Pancreas (tissue), 10 donors: Measurements from ENCODE around the gene AGER. TPM values are rescaled to one million over a fixed set of nuclear protein-coding genes. Genes with fewer than 3 reads are reported as not detected.

Experiments used
- ATAC-seq, 4 donors: fragments of 200-7000 bp; cut with Tn5 transposase; one replicate each; pipeline versions ENCODE4 v1.8.0 to v1.9.1; 2020; ENCODE audit warnings: mild to moderate bottlenecking in 4 of 4, moderate library complexity in 4 of 4
- DNase-seq, 6 donors: peaks; one replicate each; pipeline ENCODE4 v3.0.0-alpha.2; 2020
- FAIRE-seq: peaks from 2 replicates; lab custom pipeline; 2012; peaks lifted over from hg19 to GRCh38; lab: Jason Lieb, UNC
- H3K27ac ChIP-seq, 4 donors: fragments of 200-600 bp; sonication (generic); 1 replicate in 3 of 4; 2 replicates in 1 of 4; pipeline versions ENCODE4 v1.5.0 to v1.8.0; 2020
- H3K27me3 ChIP-seq, 4 donors: fragments of 200-600 bp; one replicate each; pipeline ENCODE4 v1.8.0; 2021
- H3K36me3 ChIP-seq, 3 donors: fragments of 200-600 bp; sonication (generic) in 1 of 3; one replicate each; pipeline versions ENCODE4 v1.5.0 to v1.8.0; 2020 to 2021
- H3K4me1 ChIP-seq, 3 donors: fragments of 200-600 bp; one replicate each; pipeline ENCODE4 v1.8.0; 2021
- H3K4me3 ChIP-seq, 4 donors: fragments of 200-600 bp; sonication (generic) in 2 of 4; one replicate each; pipeline versions ENCODE4 v1.5.0 to v1.8.0; 2020 to 2021
- H3K9me3 ChIP-seq, 4 donors: fragments of 200-600 bp; one replicate each; pipeline ENCODE4 v1.8.0; 2021
- CTCF ChIP-seq, 4 donors: fragments of 200-600 bp; sonication (generic) in 3 of 4; IDR thresholded peaks; one replicate each; pipeline versions ENCODE4 v1.5.0 to v1.8.0; 2021; ENCODE audit warnings: antibody characterized with exemption in 4 of 4
- WGBS, 2 donors: extraction: QIAGEN DNeasy Blood & Tissue Kit; methylation state at CpG; one replicate each; pipeline ENCODE4 v1.1.7; 2013; 5-methylcytosine and 5-hydroxymethylcytosine counted together
- intact Hi-C, 3 donors: fragments of 100-400 bp; cut with DNase I; formaldehyde crosslinking; loops; one replicate each; pipeline versions ENCODE4 v1.11.1 to v1.14.2; 2022
- polyA plus RNA-seq, 2 donors: library from polyadenylated mRNA; stranded (reverse); fragments of 200-250 nt; gene quantifications; one replicate each; pipeline ENCODE4 v1.2.3, GENCODE V29; 2013
- total RNA-seq, 6 donors: library from RNA; stranded (reverse); fragmentation: NEBNext Ultra II Directional in 4 of 6; extraction: Animal tissue kit (Norgen Biotek cat#: 25700) in 4 of 6; gene quantifications; one replicate each; pipeline versions ENCODE4 v1.2.1 to v1.2.4, GENCODE V29; 2021 to 2023
- donor health status: healthy with polysubstance abuse.
- donor health status: DM: no; HTN: no; CAD: no; lungs with moderate emphysema.
- donor health status: DM: no; HTN: no; CAD: no.
- donor health status: control.
- donor health status: control.
- donor health status: Bipolar disorder and iron deficiency.
- donor health status: DM: yes; HTN: yes; CAD: no.
- donor health status: DM: no; HTN: no; CAD: no.
- donor health status: DM: no; HTN: no; CAD: no.
- donor health status: DM: yes; HTN: yes; CAD: no.

AGER gene
- total and polyA plus RNA-seq, 8 donors = 1.9 to 20.6 (median 3.3) TPM

GRCh38 chr6:32181148-32181702 lies 2.8 kb downstream of the AGER start:
- Histone ChIP-seq H3K9me3 (no peaks in the 10 kb centered on the region), H3K4me3 (no peak overlapping the region)
- no peak for FAIRE-seq

GRCh38 chr6:32179766-32180405 lies 4.2 kb downstream of the AGER start:
- H3K4me1 ChIP-seq = peaks cover 20 to 24% (median 22%) of the 10 kb centered on the region in 3 donors
- H3K9me3 ChIP-seq = no peaks in the 10 kb centered on the region
- intact Hi-C loops = no loop called here
- TF ChIP-seq CTCF (IDR thresholded peaks at IDR 0.05) = no peak
- H3K4me3 ChIP-seq = no peak overlapping the region
- ATAC-seq = no peak
- 73 to 78% methylated on average over 10 of the region's 10 CpGs for WGBS, 2 donors
- no peak overlapping the region for H3K27ac ChIP-seq
- no peaks in the 10 kb centered on the region for H3K36me3 ChIP-seq
- no peak for FAIRE-seq
- no peaks in the 10 kb centered on the region for H3K27me3 ChIP-seq
- peak in 1 of 6 donors; percentile 43 for DNase-seq

More at GRCh38 chr6:32181148-32181702, 2.8 kb downstream of the AGER start:
- no peaks in the 10 kb centered on the region for H3K27me3 ChIP-seq
- H3K36me3 ChIP-seq = no peaks in the 10 kb centered on the region
- DNase-seq (peak in 2 of 6 donors; percentile 12 to 27), ATAC-seq (no peak)
- H3K4me1 ChIP-seq = peaks cover 15 to 18% (median 15%) of the 10 kb centered on the region in 3 donors
- no peak overlapping the region for H3K27ac ChIP-seq
- intact Hi-C loops = no loop called here
- WGBS, 2 donors = 90 to 96% methylated on average over 12 to 15 of the region's 15 CpGs
- TF ChIP-seq CTCF (IDR thresholded peaks at IDR 0.05) = no peak

GRCh38 chr6:32178547-32179440 lies 5.3 kb downstream of the AGER start:
- Histone ChIP-seq H3K9me3 (no peaks in the 10 kb centered on the region), H3K4me3 (peak overlapping the region; percentile 28 to 88 (median 48)), H3K4me1 (peaks cover 20 to 31% (median 24%) of the 10 kb centered on the region in 3 donors), H3K27me3 (no peaks in the 10 kb centered on the region), H3K27ac (peak overlapping the region; percentile 86 to 96 (median 90)), H3K36me3 (no peaks in the 10 kb centered on the region)
- TF ChIP-seq CTCF (IDR thresholded peaks at IDR 0.05) = no peak
- intact Hi-C loops = no loop called here
- DNase-seq (peak in 1 of 6 donors; percentile 78), FAIRE-seq (no peak), ATAC-seq (no peak)
- 2 to 3% methylated on average over 21 to 24 of the region's 24 CpGs for WGBS, 2 donors

GRCh38 chr6:32177788-32178546 lies 6.1 kb downstream of the AGER start, which contains the start of gene RNF5:
TSS of gene RNF5 (plus strand) at chr6:32178405. CDS start at chr6:32178512, 107 bp downstream.
- H3K4me3 ChIP-seq = peak within 1 kb of the TSS; percentile 28 to 88 (median 48)
- DNase-seq (peak; percentile 86 to 98 (median 95)), FAIRE-seq (peak; percentile 97), ATAC-seq (peak; percentile 79 to 88 (median 82))
- 0% methylated on average over 33 of the region's 33 CpGs for WGBS, 2 donors
- peak within 1 kb of the TSS; percentile 86 to 96 (median 90) for H3K27ac ChIP-seq
- peaks cover 20 to 31% (median 24%) of the 10 kb centered on the region in 3 donors for H3K4me1 ChIP-seq
- no peaks in the 10 kb centered on the region for H3K9me3 ChIP-seq
- intact Hi-C loops = no loop called here
- H3K36me3 ChIP-seq = no peaks in the 10 kb centered on the region
- no peaks in the 10 kb centered on the region for H3K27me3 ChIP-seq
- no peak for TF ChIP-seq CTCF (IDR thresholded peaks at IDR 0.05)
